Fibroblast of lung (primary cell): ENCODE results near the gene SLC38A10.

Experiments used
- CTCF ChIP-seq, 2 donors: IDR thresholded peaks in 1 of 2; conservative IDR thresholded peaks in 1 of 2; 1 replicate in 1 of 2; 2 replicates in 1 of 2; pipeline ENCODE4 v1.5.1; 2011 to 2012; ENCODE audit warnings: low read length in 2 of 2, control low read depth in 1 of 2, inconsistent platforms in 1 of 2, low read depth in 1 of 2, mild to moderate bottlenecking in 1 of 2
- EZH2 ChIP-seq: IDR thresholded peaks from 2 replicates; pipeline ENCODE4 v1.5.1; 2012; ENCODE audit warnings: low read length, control low read depth, mild to moderate bottlenecking; ENCODE audit errors: missing control alignments

GRCh38 chr17:81199482-81199830 is 95.7 kb downstream of the SLC38A10 start:
- TF ChIP-seq CTCF (conservative IDR thresholded peaks at IDR 0.05 in 1 of 2, IDR thresholded peaks at IDR 0.05 in 1 of 2; ENCODE audit: low read depth in 1 of 2, low read length in 2 of 2) (no peak), EZH2 (no peak)
